Smooth muscle cell (in vitro differentiated cells): ENCODE data around the gene MAP3K12. TPM values are rescaled to one million over a fixed set of nuclear protein-coding genes. Genes with fewer than 3 reads are reported as not detected.

Experiments
- DNase-seq: peaks from one replicate; lab custom pipeline; 2025; ENCODE audit not compliant: unreplicated experiment; lab: John Stamatoyannopoulos, UW
- H2AFZ ChIP-seq: fragments of 200-600 bp; sonication (generic); 2 replicates; pipeline ENCODE4 v1.6.0; 2016; ENCODE audit warnings: antibody characterized with exemption, low read depth, mild to moderate bottlenecking
- H3F3A ChIP-seq: fragments of 200-600 bp; sonication (generic); 2 replicates; pipeline ENCODE4 v1.6.0; 2017; ENCODE audit warnings: antibody characterized with exemption, low read depth
- H3K27ac ChIP-seq: fragments of 200-600 bp; sonication (generic); 2 replicates; pipeline ENCODE4 v1.5.1; 2016; ENCODE audit warnings: low read depth, mild to moderate bottlenecking
- H3K27me3 ChIP-seq: fragments of 200-600 bp; sonication (generic); 2 replicates; pipeline ENCODE4 v1.6.1; 2016; ENCODE audit warnings: low read depth, mild to moderate bottlenecking
- H3K36me3 ChIP-seq: fragments of 200-600 bp; sonication (generic); 2 replicates; pipeline ENCODE4 v1.5.1; 2016; ENCODE audit warnings: low read depth
- H3K4me1 ChIP-seq: fragments of 200-600 bp; sonication (generic); 2 replicates; pipeline ENCODE4 v1.5.1; 2016; ENCODE audit warnings: low read depth
- H3K4me2 ChIP-seq: fragments of 200-600 bp; sonication (generic); 2 replicates; pipeline ENCODE4 v1.6.0; 2016; ENCODE audit warnings: mild to moderate bottlenecking
- H3K4me3 ChIP-seq: fragments of 200-600 bp; sonication (generic); 2 replicates; pipeline ENCODE4 v1.5.1; 2016; ENCODE audit warnings: mild to moderate bottlenecking
- H3K79me2 ChIP-seq: fragments of 200-600 bp; sonication (generic); 2 replicates; pipeline ENCODE4 v1.6.0; 2016; ENCODE audit warnings: low read depth, mild to moderate bottlenecking
- H3K9ac ChIP-seq: fragments of 200-600 bp; sonication (generic); 2 replicates; pipeline ENCODE4 v1.6.0; 2016; ENCODE audit warnings: low read depth
- H3K9me3 ChIP-seq: fragments of 200-600 bp; sonication (generic); replicated peaks from 2 replicates; pipeline ENCODE4 v1.5.1; 2016; ENCODE audit warnings: low read depth
- H4K20me1 ChIP-seq: fragments of 200-600 bp; sonication (generic); 2 replicates; pipeline ENCODE4 v1.6.0; 2016; ENCODE audit warnings: low read depth
- CTCF ChIP-seq: fragments of 200-600 bp; sonication (generic); IDR thresholded peaks from 2 replicates; pipeline ENCODE4 v1.5.1; 2017; ENCODE audit warnings: borderline replicate concordance, mild to moderate bottlenecking, antibody characterized with exemption; ENCODE audit not compliant: insufficient read depth, poor library complexity, severe bottlenecking
- WGBS: methylation state at CpG from one replicate; pipeline ENCODE4 v1.1.7; 2016; ENCODE audit warnings: low lambda C conversion rate; 5-methylcytosine and 5-hydroxymethylcytosine counted together
- polyA plus RNA-seq: library from polyadenylated mRNA; unstranded; fragments of >200 nt; fragmentation: Nextera tagmentation; extraction: Ambion mirVana; gene quantifications from 2 replicates; pipeline ENCODE4 v1.2.1, GENCODE V29; 2016
- total RNA-seq: library from RNA; depleted of rRNA; stranded (reverse); fragments of >200 nt; gene quantifications from 2 replicates; pipeline ENCODE4 v1.2.3, GENCODE V29; 2014

MAP3K12 gene
- total and polyA plus RNA-seq, 2 experiments from 2014 or later: 15.1 to 34.6 TPM

- no peaks in the 10 kb centered on the region for H3K27me3 ChIP-seq
- H3K9me3 ChIP-seq: no peaks in the 10 kb centered on the region
- H3K4me2 ChIP-seq: no peak overlapping the region
- peaks cover 22% of the 10 kb centered on the region for H3K4me1 ChIP-seq
- no peaks in the 10 kb centered on the region for H3K36me3 ChIP-seq
- no peak overlapping the region for H3K9ac ChIP-seq
- peaks cover 7% of the 10 kb centered on the region for H3F3A ChIP-seq
- no peak for TF ChIP-seq CTCF
- WGBS: 94% methylated on average over 10 of the region's 10 CpGs
- H2AFZ ChIP-seq: no peak overlapping the region
- no peak overlapping the region for H3K27ac ChIP-seq
- no peak for DNase-seq
- H3K79me2 ChIP-seq: peaks cover 13% of the 10 kb centered on the region
- H4K20me1 ChIP-seq: no peaks in the 10 kb centered on the region
- no peak overlapping the region for H3K4me3 ChIP-seq
These were observed 3.9 kb upstream of the MAP3K12 start for GRCh38 chr12:53502983-53503728.

GRCh38 chr12:53502331-53502730 lies 3.1 kb upstream of the MAP3K12 start:
- Histone ChIP-seq H3K4me1 (peaks cover 26% of the 10 kb centered on the region), H3K9ac (peak overlapping the region; percentile 89), H3K9me3 (no peaks in the 10 kb centered on the region), H3K4me2 (peak overlapping the region; percentile 88), H3K4me3 (peak overlapping the region; percentile 57), H3K27ac (peak overlapping the region; percentile 98), H4K20me1 (no peaks in the 10 kb centered on the region), H3K79me2 (peaks cover 18% of the 10 kb centered on the region), H2AFZ (no peak overlapping the region), H3K27me3 (no peaks in the 10 kb centered on the region), H3F3A (peaks cover 7% of the 10 kb centered on the region), H3K36me3 (no peaks in the 10 kb centered on the region)
- no peak for TF ChIP-seq CTCF
- 93% methylated on average over 9 of the region's 9 CpGs for WGBS
- DNase-seq: no peak

DNA sequence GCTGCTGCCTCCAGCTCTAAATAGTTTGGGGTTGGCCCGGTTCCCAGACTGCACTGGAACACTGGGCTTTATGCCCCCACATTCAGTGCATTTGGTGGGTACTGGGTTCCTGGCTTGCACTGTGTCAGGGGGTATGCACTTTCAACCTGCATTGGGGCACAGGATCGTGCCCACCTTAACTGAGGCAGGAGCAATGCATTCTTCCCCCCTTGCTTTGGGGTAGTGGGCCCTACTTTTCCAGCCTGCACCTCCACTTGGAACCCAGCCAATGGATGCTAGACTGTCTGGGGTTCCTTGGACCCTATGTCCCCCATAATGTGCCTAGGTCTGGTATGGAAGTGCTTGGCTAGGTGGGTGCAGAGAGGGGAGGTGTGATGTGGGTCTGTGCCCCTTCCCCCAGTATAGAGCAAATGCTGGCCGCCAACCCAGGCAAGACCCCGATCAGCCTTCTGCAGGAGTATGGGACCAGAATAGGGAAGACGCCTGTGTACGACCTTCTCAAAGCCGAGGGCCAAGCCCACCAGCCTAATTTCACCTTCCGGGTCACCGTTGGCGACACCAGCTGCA lies 2.4 kb upstream of the MAP3K12 start:
- Histone ChIP-seq H2AFZ (no peak overlapping the region), H3K9me3 (no peaks in the 10 kb centered on the region), H3K4me2 (peak overlapping the region; percentile 88), H3K4me3 (peak overlapping the region; percentile 57), H3K4me1 (peaks cover 27% of the 10 kb centered on the region), H4K20me1 (no peaks in the 10 kb centered on the region), H3K27ac (peak overlapping the region; percentile 98), H3F3A (peaks cover 7% of the 10 kb centered on the region), H3K79me2 (peaks cover 18% of the 10 kb centered on the region), H3K36me3 (no peaks in the 10 kb centered on the region), H3K9ac (peak overlapping the region; percentile 89), H3K27me3 (no peaks in the 10 kb centered on the region)
- no peak for DNase-seq
- TF ChIP-seq CTCF: no peak
- 79% methylated on average over 10 of the region's 10 CpGs for WGBS
